ENCODE data around the gene UNC79. TPM values are rescaled to one million over a fixed set of nuclear protein-coding genes. Genes with fewer than 3 reads are reported as not detected.

The UNC79 gene
- total and polyA plus RNA-seq, 2 donors, result 0.11 to 1.1 TPM

GRCh38 chr14:93715279-93715927, 284.7 kb downstream of the UNC79 start:
- DNase-seq (ENCODE audit: extremely low spot score), result no peak
- H3K36me3 ChIP-seq (ENCODE audit: insufficient read depth), result no peaks in the 10 kb centered on the region

GRCh38 chr14:93716002-93716745, 285.4 kb downstream of the UNC79 start:
- Histone ChIP-seq H3K27ac (ENCODE audit: low read depth) (no peak overlapping the region), H3K4me1 (ENCODE audit: insufficient read depth) (no peaks in the 10 kb centered on the region), H3K36me3 (ENCODE audit: insufficient read depth) (no peaks in the 10 kb centered on the region), H3K4me3 (ENCODE audit: low read depth, low read length) (no peak overlapping the region)
- 89% methylated on average over 8 of the region's 8 CpGs for WGBS
- DNase-seq (ENCODE audit: extremely low spot score), result no peak

More at GRCh38 chr14:93715279-93715927, 284.7 kb downstream of the UNC79 start:
- H3K4me3 ChIP-seq (ENCODE audit: low read depth, low read length), result no peak overlapping the region
- WGBS, result 72% methylated on average over 13 of the region's 13 CpGs
- H3K4me1 ChIP-seq (ENCODE audit: insufficient read depth), result no peaks in the 10 kb centered on the region
- H3K27ac ChIP-seq (ENCODE audit: low read depth), result no peak overlapping the region

GRCh38 chr14:93716746-93717667, 286.3 kb downstream of the UNC79 start:
- no peaks in the 10 kb centered on the region for H3K36me3 ChIP-seq (ENCODE audit: insufficient read depth)
- no peaks in the 10 kb centered on the region for H3K4me1 ChIP-seq (ENCODE audit: insufficient read depth)
- no peak for DNase-seq (ENCODE audit: extremely low spot score)
- H3K4me3 ChIP-seq (ENCODE audit: low read depth, low read length), result no peak overlapping the region
- WGBS, result 90% methylated on average over 14 of the region's 14 CpGs
- H3K27ac ChIP-seq (ENCODE audit: low read depth), result no peak overlapping the region

GRCh38 chr14:93717668-93718320, 287.1 kb downstream of the UNC79 start:
- no peak overlapping the region for H3K27ac ChIP-seq (ENCODE audit: low read depth)
- no peak overlapping the region for H3K4me3 ChIP-seq (ENCODE audit: low read depth, low read length)
- H3K36me3 ChIP-seq (ENCODE audit: insufficient read depth), result no peaks in the 10 kb centered on the region
- WGBS, result 88% methylated on average over 13 of the region's 13 CpGs
- no peak for DNase-seq (ENCODE audit: extremely low spot score)
- H3K4me1 ChIP-seq (ENCODE audit: insufficient read depth), result no peaks in the 10 kb centered on the region

GRCh38 chr14:93719256-93719655, 288.5 kb downstream of the UNC79 start:
- 91% methylated on average over 3 of the region's 3 CpGs for WGBS
- no peak overlapping the region for H3K27ac ChIP-seq (ENCODE audit: low read depth)
- no peak overlapping the region for H3K4me3 ChIP-seq (ENCODE audit: low read depth, low read length)
- H3K4me1 ChIP-seq (ENCODE audit: insufficient read depth), result no peaks in the 10 kb centered on the region
- no peaks in the 10 kb centered on the region for H3K36me3 ChIP-seq (ENCODE audit: insufficient read depth)
- DNase-seq (ENCODE audit: extremely low spot score), result no peak

- DNase-seq (ENCODE audit: extremely low spot score), result no peak
- Histone ChIP-seq H3K27ac (ENCODE audit: low read depth) (no peak overlapping the region), H3K4me1 (ENCODE audit: insufficient read depth) (no peaks in the 10 kb centered on the region), H3K4me3 (ENCODE audit: low read depth, low read length) (no peak overlapping the region), H3K36me3 (ENCODE audit: insufficient read depth) (no peaks in the 10 kb centered on the region)
- 83% methylated on average over 12 of the region's 12 CpGs for WGBS
Measured at GRCh38 chr14:93720076-93720815, 289.5 kb downstream of the UNC79 start.

- 88% methylated on average over 13 of the region's 13 CpGs for WGBS
- no peak overlapping the region for H3K4me3 ChIP-seq (ENCODE audit: low read depth, low read length)
- no peak for DNase-seq (ENCODE audit: extremely low spot score)
- H3K27ac ChIP-seq (ENCODE audit: low read depth), result no peak overlapping the region
- no peaks in the 10 kb centered on the region for H3K4me1 ChIP-seq (ENCODE audit: insufficient read depth)
- no peaks in the 10 kb centered on the region for H3K36me3 ChIP-seq (ENCODE audit: insufficient read depth)
Measured at GRCh38 chr14:93720981-93721483, 290.3 kb downstream of the UNC79 start.

- H3K27ac ChIP-seq (ENCODE audit: low read depth), result no peak overlapping the region
- H3K4me3 ChIP-seq (ENCODE audit: low read depth, low read length), result no peak overlapping the region
- WGBS, result 80% methylated on average over 4 of the region's 4 CpGs
- no peaks in the 10 kb centered on the region for H3K36me3 ChIP-seq (ENCODE audit: insufficient read depth)
- H3K4me1 ChIP-seq (ENCODE audit: insufficient read depth), result no peaks in the 10 kb centered on the region
- DNase-seq (ENCODE audit: extremely low spot score), result no peak
Measured at GRCh38 chr14:93723001-93723400, 292.3 kb downstream of the UNC79 start.

- WGBS, result 74% methylated on average over 21 of the region's 21 CpGs
- Histone ChIP-seq H3K4me3 (ENCODE audit: low read depth, low read length) (no peak overlapping the region), H3K36me3 (ENCODE audit: insufficient read depth) (no peaks in the 10 kb centered on the region), H3K27ac (ENCODE audit: low read depth) (no peak overlapping the region), H3K4me1 (ENCODE audit: insufficient read depth) (no peaks in the 10 kb centered on the region)
- DNase-seq (ENCODE audit: extremely low spot score), result no peak
Measured at GRCh38 chr14:93725002-93725582, 294.4 kb downstream of the UNC79 start.

GRCh38 chr14:93725993-93726392, 295.3 kb downstream of the UNC79 start:
- no peaks in the 10 kb centered on the region for H3K36me3 ChIP-seq (ENCODE audit: insufficient read depth)
- 94% methylated on average over 9 of the region's 9 CpGs for WGBS
- no peaks in the 10 kb centered on the region for H3K4me1 ChIP-seq (ENCODE audit: insufficient read depth)
- no peak overlapping the region for H3K4me3 ChIP-seq (ENCODE audit: low read depth, low read length)
- no peak overlapping the region for H3K27ac ChIP-seq (ENCODE audit: low read depth)
- no peak for DNase-seq (ENCODE audit: extremely low spot score)

- 81% methylated on average over 23 of the region's 23 CpGs for WGBS
- H3K4me1 ChIP-seq (ENCODE audit: insufficient read depth), result no peaks in the 10 kb centered on the region
- no peak overlapping the region for H3K4me3 ChIP-seq (ENCODE audit: low read depth, low read length)
- no peaks in the 10 kb centered on the region for H3K36me3 ChIP-seq (ENCODE audit: insufficient read depth)
- DNase-seq (ENCODE audit: extremely low spot score), result no peak
- H3K27ac ChIP-seq (ENCODE audit: low read depth), result no peak overlapping the region
Measured at GRCh38 chr14:93727039-93727740, 296.5 kb downstream of the UNC79 start.

Data from urinary bladder (tissue), 4 donors.